Keratinocyte (primary cell): ENCODE data around the gene PPM1D.

Experiments used
- CTCF ChIP-seq, 3 experiments: IDR thresholded peaks in 1 of 3; conservative IDR thresholded peaks in 1 of 3; optimal IDR thresholded peaks in 1 of 3; 2 replicates in 2 of 3; 3 replicates in 1 of 3; pipeline versions ENCODE3 to v1.5.1; 2011; ENCODE audit warnings: low read length in 3 of 3, mild to moderate bottlenecking in 3 of 3, moderate library complexity in 2 of 3, control low read depth in 1 of 3, inconsistent platforms in 1 of 3; ENCODE audit not compliant: insufficient read depth in 2 of 3; ENCODE audit errors: extremely low read depth in 1 of 3
- EZH2 ChIP-seq: IDR thresholded peaks from one replicate; pipeline ENCODE4 v1.6.1; 2012; ENCODE audit warnings: inconsistent platforms, mild to moderate bottlenecking, low read length, moderate library complexity

GRCh38 chr17:60610473-60610872, 10.5 kb downstream of the PPM1D start:
- TF ChIP-seq CTCF (optimal IDR thresholded peaks at IDR 0.05 in 1 of 3, IDR thresholded peaks at IDR 0.05 in 1 of 3, conservative IDR thresholded peaks at IDR 0.05 in 1 of 3; ENCODE audit: extremely low read depth in 1 of 3, insufficient read depth in 2 of 3, low read length in 3 of 3): no peak
- no peak for TF ChIP-seq EZH2
